Heart left ventricle (tissue), 13 donors: Measurements from ENCODE around the gene POTEF.
"Not testable (repeated sequence)": the region's sequence is repeated elsewhere in the genome, so short reads cannot be mapped to it uniquely, and the experiment has no call there.

Experiments used
- CTCF ChIP-seq, 12 donors: fragments of 200-600 bp; sonication (generic) in 4 of 12; IDR thresholded peaks; one replicate each; pipeline versions ENCODE4 v1.5.0 to v1.8.0; 2018 to 2022; ENCODE audit warnings: antibody characterized with exemption in 12 of 12, mild to moderate bottlenecking in 5 of 12
- POLR2A ChIP-seq, 2 donors: fragments of 450-650 bp; IDR thresholded peaks; one replicate each; pipeline ENCODE4 v1.6.1; 2017; ENCODE audit warnings: antibody characterized with exemption in 2 of 2, mild to moderate bottlenecking in 2 of 2, moderate library complexity in 2 of 2
- donor health status: ischemic (EF 13 %, LVEDD 7.1; RV severe dilation, severe dysfunction).
- donor health status: DM: no; HTN: yes; CAD: no.
- donor health status: DM: no; HTN: no; CAD: no.
- donor health status: ischemic (EF 25% LVEDD 6.9; RV normal size, moderate dysfunction).
- donor health status: ischemic (EF 25% LVEDD 5.7; RV mildly dilated, moderate dysfunction).
- donor health status: ischemic (EF 35%, LVEDD 5.7; RV mildly dilated, moderate dysfunction).
- donor health status: nonischemic (EF 11% LVEDD 7.7; RV severe dilation, severe dysfunction).
- donor health status: DM: yes; HTN: yes; CAD: no.
- donor health status: PGD.
- donor health status: ischemic (EF 29% LVEDD 5.4; RV normal size, mild dysfunction).
- donor health status: nonischemic (EF 23%, LVEDD 6.1; RV moderate dilation, normal function).

GRCh38 chr2:130174866-130175265 lies 45.8 kb upstream of the POTEF start:
- TF ChIP-seq CTCF, POLR2A (IDR thresholded peaks at IDR 0.05): not testable (repeated sequence)
